ENCODE data around the gene MRPS23. TPM values are rescaled to one million over a fixed set of nuclear protein-coding genes. Genes with fewer than 3 reads are reported as not detected.
A peak's percentile ranks its signal among the peaks of the same experiment; 100 is the strongest.

Gene MRPS23
- total RNA-seq, 1 donor from 2014 or later = 43.2 TPM

- DNase-seq (ENCODE audit: low read depth) = no peak
- Histone ChIP-seq H3K36me3 (ENCODE audit: control insufficient read depth, insufficient read depth, low read length) (peaks cover 1% of the 10 kb centered on the region), H3K27me3 (ENCODE audit: control insufficient read depth, insufficient read depth, low read length) (no peaks in the 10 kb centered on the region), H3K4me3 (ENCODE audit: low read depth, low read length) (no peak overlapping the region)
- TF ChIP-seq CTCF (IDR thresholded peaks at IDR 0.05; ENCODE audit: insufficient read depth, low read length, poor library complexity, severe bottlenecking) = no peak
These were observed 19.2 kb upstream of the MRPS23 start for GRCh38 chr17:57868910-57869616.

DNA sequence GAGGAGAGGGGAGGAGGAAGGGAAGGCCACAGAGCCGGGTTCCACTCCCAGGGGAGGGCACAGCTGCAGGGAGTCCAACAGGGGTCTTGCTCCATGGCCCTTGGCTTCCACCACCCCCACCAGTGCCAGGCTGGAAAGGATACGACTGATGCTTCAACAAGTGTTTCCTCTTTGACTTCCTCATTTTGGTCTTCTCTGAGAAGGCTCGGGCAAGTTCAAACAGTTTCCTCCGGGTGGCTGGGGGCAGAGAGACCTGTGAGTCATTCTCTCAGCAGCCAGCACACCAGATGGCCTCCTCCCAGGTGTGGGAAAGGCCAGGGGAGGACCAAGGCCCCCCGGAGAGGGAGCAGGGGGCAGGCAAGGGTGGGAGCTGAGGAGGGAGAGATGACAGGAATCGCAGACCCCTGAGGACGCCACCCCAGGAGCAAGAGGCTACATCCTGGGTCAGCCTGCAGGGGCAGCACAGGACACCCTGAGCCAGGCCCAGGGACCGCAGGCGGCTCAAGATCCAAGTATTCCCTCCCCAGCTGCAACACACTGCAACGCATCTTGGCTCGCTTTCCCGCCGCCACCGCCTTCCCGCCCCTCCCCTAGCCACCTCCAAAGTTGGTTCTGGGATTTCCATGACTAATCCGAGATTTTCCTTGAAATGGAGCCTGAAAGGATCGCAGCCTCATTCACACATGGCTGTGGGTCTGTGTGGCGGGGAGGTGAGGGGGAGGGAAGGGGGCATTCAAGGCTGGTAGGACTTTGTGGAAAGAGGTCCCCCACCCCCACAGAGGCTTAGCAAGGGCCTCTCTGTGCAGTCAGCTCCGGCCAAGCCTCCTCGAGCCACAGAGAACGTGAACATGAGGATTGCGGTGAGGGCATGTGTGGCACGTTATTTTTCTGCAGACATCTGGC lies 18.4 kb upstream of the MRPS23 start:
- TF ChIP-seq CTCF (IDR thresholded peaks at IDR 0.05; ENCODE audit: insufficient read depth, low read length, poor library complexity, severe bottlenecking) = peak; percentile 57
- DNase-seq (ENCODE audit: low read depth) = no peak
- Histone ChIP-seq H3K36me3 (ENCODE audit: control insufficient read depth, insufficient read depth, low read length) (peaks cover 1% of the 10 kb centered on the region), H3K4me3 (ENCODE audit: low read depth, low read length) (no peak overlapping the region), H3K27me3 (ENCODE audit: control insufficient read depth, insufficient read depth, low read length) (no peaks in the 10 kb centered on the region)

DNA sequence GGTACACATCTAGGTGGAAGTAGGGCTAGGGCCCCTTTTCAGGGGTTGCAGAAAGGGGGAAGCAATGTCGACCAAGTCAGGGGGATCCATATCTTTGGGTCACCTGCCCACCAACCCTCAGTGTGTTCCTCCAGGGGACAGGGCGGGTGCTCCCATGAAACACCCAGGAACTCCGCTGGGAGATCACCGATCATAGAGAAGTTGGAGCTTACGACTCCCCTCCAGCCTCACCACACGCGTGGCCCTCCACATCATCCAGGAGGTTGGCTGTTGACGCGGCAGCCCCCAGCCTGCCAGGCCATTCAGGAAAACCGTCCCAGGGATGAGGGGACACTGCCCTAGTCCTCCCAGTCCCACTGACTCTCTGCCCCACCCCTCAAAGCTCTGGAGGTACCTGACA lies 17.3 kb upstream of the MRPS23 start:
- H3K36me3 ChIP-seq (ENCODE audit: control insufficient read depth, insufficient read depth, low read length) = peaks cover 1% of the 10 kb centered on the region
- no peak for DNase-seq (ENCODE audit: low read depth)
- H3K4me3 ChIP-seq (ENCODE audit: low read depth, low read length) = no peak overlapping the region
- H3K27me3 ChIP-seq (ENCODE audit: control insufficient read depth, insufficient read depth, low read length) = no peaks in the 10 kb centered on the region
- TF ChIP-seq CTCF (IDR thresholded peaks at IDR 0.05; ENCODE audit: insufficient read depth, low read length, poor library complexity, severe bottlenecking) = no peak

DNA sequence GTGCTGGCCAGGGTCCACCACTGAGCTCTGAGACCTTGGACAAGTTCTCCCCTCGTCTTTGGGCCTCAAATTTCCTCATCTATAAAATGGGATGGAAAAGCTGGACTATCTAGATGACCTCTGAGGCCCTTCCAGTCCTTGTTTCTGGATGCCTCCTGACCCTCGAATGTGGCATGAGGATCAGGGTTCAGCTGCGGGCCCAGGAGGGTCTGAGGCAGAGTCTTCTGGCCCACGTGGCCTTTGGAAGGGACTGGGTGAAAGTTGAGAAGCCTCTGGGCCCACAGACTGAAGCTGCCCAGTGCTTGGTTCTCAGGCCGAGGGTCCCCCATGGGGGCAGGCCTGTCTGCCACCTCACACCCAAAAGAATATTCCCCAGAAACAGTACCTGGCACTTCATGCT lies 16.9 kb upstream of the MRPS23 start:
- DNase-seq (ENCODE audit: low read depth) = no peak
- no peak overlapping the region for H3K4me3 ChIP-seq (ENCODE audit: low read depth, low read length)
- no peaks in the 10 kb centered on the region for H3K27me3 ChIP-seq (ENCODE audit: control insufficient read depth, insufficient read depth, low read length)
- peaks cover 1% of the 10 kb centered on the region for H3K36me3 ChIP-seq (ENCODE audit: control insufficient read depth, insufficient read depth, low read length)
- TF ChIP-seq CTCF (IDR thresholded peaks at IDR 0.05; ENCODE audit: insufficient read depth, low read length, poor library complexity, severe bottlenecking) = no peak

DNA sequence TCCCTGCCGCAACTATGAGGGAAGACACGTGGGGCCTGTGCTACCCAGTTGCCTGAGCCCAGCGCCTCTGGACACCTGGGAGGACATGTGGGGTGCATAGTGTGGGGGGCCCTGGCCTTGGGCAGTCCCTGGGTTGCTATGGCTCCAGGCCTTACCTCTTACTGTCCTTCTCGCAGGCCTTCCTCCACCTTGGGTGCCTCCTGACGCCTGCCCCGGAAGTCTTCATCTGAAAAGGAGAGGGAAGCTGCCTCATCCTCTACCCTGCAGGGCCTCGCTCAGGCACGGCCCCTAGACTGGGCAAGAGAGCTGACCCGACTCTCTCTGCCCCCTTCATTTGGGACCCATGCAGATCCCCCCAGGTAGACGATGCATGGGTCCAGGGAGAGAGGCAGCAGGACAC lies 16.5 kb upstream of the MRPS23 start:
- DNase-seq (ENCODE audit: low read depth) = no peak
- Histone ChIP-seq H3K36me3 (ENCODE audit: control insufficient read depth, insufficient read depth, low read length) (peaks cover 1% of the 10 kb centered on the region), H3K4me3 (ENCODE audit: low read depth, low read length) (no peak overlapping the region), H3K27me3 (ENCODE audit: control insufficient read depth, insufficient read depth, low read length) (no peaks in the 10 kb centered on the region)
- TF ChIP-seq CTCF (IDR thresholded peaks at IDR 0.05; ENCODE audit: insufficient read depth, low read length, poor library complexity, severe bottlenecking) = no peak
